NT2/D1 (cell line): Measurements from ENCODE around the gene UMAD1.

Source experiments
- SUZ12 ChIP-seq: IDR thresholded peaks from 2 replicates; pipeline ENCODE4 v1.6.1; 2011; ENCODE audit not compliant: insufficient read length, insufficient read depth; ENCODE audit errors: extremely low read depth
- YY1 ChIP-seq: IDR thresholded peaks from 2 replicates; pipeline ENCODE4 v1.6.1; 2011; ENCODE audit not compliant: insufficient read length, insufficient read depth
- ZNF274 ChIP-seq: IDR thresholded peaks from 2 replicates; pipeline ENCODE4 v1.6.1; 2011; ENCODE audit warnings: mild to moderate bottlenecking, low read depth, low read length

DNA sequence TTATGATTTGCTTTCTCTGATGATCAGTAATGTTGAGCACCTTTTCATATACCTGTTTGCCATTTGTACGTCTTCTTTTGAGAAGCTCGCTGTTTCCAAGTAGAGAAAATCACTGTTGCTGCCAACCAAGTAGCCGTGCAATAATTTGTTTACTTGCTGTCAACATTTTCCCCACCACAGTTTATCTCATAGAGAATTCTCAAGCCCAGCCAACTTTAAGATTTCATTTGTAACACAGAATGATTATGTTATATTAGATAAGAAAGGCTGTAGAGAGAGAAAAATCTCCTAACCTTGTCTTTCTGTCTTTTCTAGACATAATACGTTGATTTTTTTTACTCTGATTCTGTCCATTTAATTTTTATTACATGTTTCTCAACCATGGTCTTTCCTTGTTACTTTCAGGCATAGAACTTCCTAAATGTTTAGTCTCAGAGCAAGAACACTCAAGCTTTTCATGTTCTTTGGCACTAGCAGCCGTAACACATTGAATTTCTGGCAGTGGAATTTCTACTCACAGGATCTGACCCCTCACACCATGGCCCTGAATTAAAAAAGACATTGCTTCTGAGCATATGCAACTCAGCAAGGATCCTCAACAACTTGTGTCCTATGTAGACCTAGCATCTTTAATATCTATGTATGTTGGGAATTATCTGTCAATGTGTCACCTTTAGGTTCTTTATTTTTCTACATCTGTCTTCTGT, 54.7 kb downstream of the UMAD1 start:
- TF ChIP-seq ZNF274 = no peak
- TF ChIP-seq SUZ12 = no peak
- TF ChIP-seq YY1 = no peak
